ENCODE data around the gene UBQLN1.
"Not testable (repeated sequence)": the region's sequence is repeated elsewhere in the genome, so short reads cannot be mapped to it uniquely, and the experiment has no call there.

The UBQLN1 gene

GRCh38 chr9:83707768-83708514, at the start of gene UBQLN1:
Gene UBQLN1, minus strand, starts transcription at chr9:83707958. Its CDS starts 279 bp downstream, at chr9:83707679.
- peak; percentile 95 for DNase-seq (ENCODE audit: low spot score)

GRCh38 chr9:83754383-83754977, 46.7 kb upstream of the UBQLN1 start:
- no peak for DNase-seq (ENCODE audit: low spot score)

- no peak for DNase-seq (ENCODE audit: low spot score)
These were observed 41.9 kb upstream of the UBQLN1 start for GRCh38 chr9:83749706-83750105.

- DNase-seq (ENCODE audit: low spot score): no peak
These were observed 36.4 kb upstream of the UBQLN1 start for GRCh38 chr9:83744206-83744605.

- DNase-seq (ENCODE audit: low spot score): no peak
These were observed 26.0 kb upstream of the UBQLN1 start for GRCh38 chr9:83733739-83734138.

- not testable (repeated sequence) for DNase-seq (ENCODE audit: low spot score)
These were observed 21.0 kb upstream of the UBQLN1 start for GRCh38 chr9:83728591-83729368.

- DNase-seq (ENCODE audit: low spot score): no peak
These were observed 16.7 kb upstream of the UBQLN1 start for GRCh38 chr9:83724436-83724835.

- DNase-seq (ENCODE audit: low spot score): no peak
These were observed 15.2 kb upstream of the UBQLN1 start for GRCh38 chr9:83722726-83723495.

GRCh38 chr9:83721509-83721908, 13.8 kb upstream of the UBQLN1 start:
- no peak for DNase-seq (ENCODE audit: low spot score)

- DNase-seq (ENCODE audit: low spot score): no peak
These were observed 8.0 kb upstream of the UBQLN1 start for GRCh38 chr9:83715794-83716193.

- DNase-seq (ENCODE audit: low spot score): no peak
These were observed 7.5 kb upstream of the UBQLN1 start for GRCh38 chr9:83715221-83715620.

- DNase-seq (ENCODE audit: low spot score): no peak
These were observed 6.6 kb upstream of the UBQLN1 start for GRCh38 chr9:83714329-83714728.

GRCh38 chr9:83708515-83709158, 879 bp upstream of the UBQLN1 start:
- DNase-seq (ENCODE audit: low spot score): peak; percentile 73

- DNase-seq (ENCODE audit: low spot score): no peak
These were observed 315 bp downstream of the UBQLN1 start for GRCh38 chr9:83707518-83707767.

GRCh38 chr9:83706676-83707517, 861 bp downstream of the UBQLN1 start:
- DNase-seq (ENCODE audit: low spot score): peak; percentile 74

- DNase-seq (ENCODE audit: low spot score): not testable (repeated sequence)
These were observed 2.5 kb downstream of the UBQLN1 start for GRCh38 chr9:83705219-83705651.

- DNase-seq (ENCODE audit: low spot score): no peak
These were observed 6.0 kb downstream of the UBQLN1 start for GRCh38 chr9:83701769-83702168.

- DNase-seq (ENCODE audit: low spot score): no peak
These were observed 6.5 kb downstream of the UBQLN1 start for GRCh38 chr9:83701286-83701685.

- DNase-seq (ENCODE audit: low spot score): no peak
These were observed 8.1 kb downstream of the UBQLN1 start for GRCh38 chr9:83699615-83700014.

- DNase-seq (ENCODE audit: low spot score): no peak
These were observed 8.7 kb downstream of the UBQLN1 start for GRCh38 chr9:83698976-83699585.

GRCh38 chr9:83691492-83691891, 16.3 kb downstream of the UBQLN1 start:
- DNase-seq (ENCODE audit: low spot score): no peak
